CD1c-positive myeloid dendritic cell (primary cell): ENCODE measurements around the gene LARGE1.

ENCODE experiments used
- DNase-seq: peaks from one replicate; pipeline ENCODE4 v3.0.0-alpha.2; 2016; ENCODE audit errors: extremely low spot score

Gene LARGE1

GRCh38 chr22:33240888-33241475 is 679.3 kb downstream of the LARGE1 start:
- DNase-seq = no peak

- DNase-seq = no peak
Observed at GRCh38 chr22:33232071-33232470, 688.2 kb downstream of the LARGE1 start.

GRCh38 chr22:33227791-33228190 is 692.5 kb downstream of the LARGE1 start:
- no peak for DNase-seq

- no peak for DNase-seq
Observed at GRCh38 chr22:33224841-33225240, 695.4 kb downstream of the LARGE1 start.
